Muscle layer of colon (tissue), 2 donors: ENCODE results near the gene NFAT5.
"Not testable (repeated sequence)": the region's sequence is repeated elsewhere in the genome, so short reads cannot be mapped to it uniquely, and the experiment has no call there.

ENCODE experiments used
- H3K27ac ChIP-seq: one replicate; pipeline ENCODE4 v1.7.0; 2013; ENCODE audit warnings: low read depth, mild to moderate bottlenecking, low read length, moderate library complexity
- H3K27me3 ChIP-seq, 2 donors: one replicate each; pipeline ENCODE4 v1.7.0; 2013; ENCODE audit warnings: low read length in 2 of 2, mild to moderate bottlenecking in 2 of 2; ENCODE audit not compliant: insufficient read depth in 2 of 2, control insufficient read depth in 1 of 2
- H3K36me3 ChIP-seq: one replicate; pipeline ENCODE4 v1.7.0; 2013; ENCODE audit warnings: mild to moderate bottlenecking, low read length; ENCODE audit not compliant: insufficient read depth
- H3K4me1 ChIP-seq: one replicate; pipeline ENCODE4 v1.7.0; 2013; ENCODE audit warnings: mild to moderate bottlenecking, low read length; ENCODE audit not compliant: insufficient read depth
- H3K4me3 ChIP-seq, 2 donors: one replicate each; pipeline ENCODE4 v1.7.0; 2013; ENCODE audit warnings: low read length in 2 of 2, low read depth in 1 of 2, mild to moderate bottlenecking in 1 of 2, moderate library complexity in 1 of 2
- H3K9ac ChIP-seq: one replicate; pipeline ENCODE4 v1.7.0; 2013; ENCODE audit warnings: low read length
- H3K9me3 ChIP-seq: one replicate; pipeline ENCODE4 v1.7.0; 2013; ENCODE audit warnings: mild to moderate bottlenecking, low read length
- donor health status: abdominal sarcoma.
- donor health status: Adenocarcinoma of cecum.

The NFAT5 gene

DNA sequence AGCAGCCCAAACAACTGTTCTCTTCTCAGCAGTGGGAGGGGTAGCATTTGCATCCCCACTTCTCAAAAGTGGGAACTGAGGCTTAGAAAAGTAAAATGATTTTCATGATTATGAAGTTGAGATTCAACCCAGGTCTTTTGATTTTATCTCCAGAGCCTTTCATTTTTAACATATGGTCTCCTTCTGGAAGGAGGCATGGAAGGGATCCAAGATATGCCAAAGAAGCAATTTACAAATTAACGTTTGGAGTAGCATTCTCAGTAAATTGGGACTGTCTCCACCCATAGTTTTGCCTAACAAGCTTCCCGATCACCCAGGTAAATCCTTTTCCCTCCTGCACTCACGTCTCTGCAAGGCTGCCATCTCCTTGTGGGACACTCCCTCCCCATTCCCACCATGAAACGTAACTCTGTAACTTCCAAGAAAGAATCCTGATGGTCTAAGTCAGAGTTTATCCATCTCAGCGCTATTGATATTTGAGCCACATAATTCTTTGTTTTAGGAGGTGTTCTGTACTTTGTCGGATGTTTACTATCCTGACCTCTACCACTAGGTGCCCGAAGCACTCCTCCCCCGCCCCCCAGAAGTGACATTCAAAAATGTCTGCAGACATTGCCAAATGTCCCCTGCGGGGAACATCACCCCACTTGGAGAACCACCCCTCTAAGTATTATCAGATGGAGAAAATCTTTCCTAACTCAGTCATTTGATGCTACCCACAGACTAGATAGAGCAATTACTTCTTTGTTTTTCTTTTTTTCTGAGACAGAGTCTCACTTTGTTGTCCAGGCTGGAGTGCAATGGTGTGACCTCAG, 32.9 kb upstream of the NFAT5 start:
- Histone ChIP-seq H3K27me3 (peaks cover 0 to 6% of the 10 kb centered on the region in 2 donors), H3K27ac (no peak overlapping the region), H3K9ac (no peak overlapping the region), H3K36me3 (no peaks in the 10 kb centered on the region), H3K9me3 (no peaks in the 10 kb centered on the region), H3K4me3 (no peak overlapping the region), H3K4me1 (peaks cover 6% of the 10 kb centered on the region)

DNA sequence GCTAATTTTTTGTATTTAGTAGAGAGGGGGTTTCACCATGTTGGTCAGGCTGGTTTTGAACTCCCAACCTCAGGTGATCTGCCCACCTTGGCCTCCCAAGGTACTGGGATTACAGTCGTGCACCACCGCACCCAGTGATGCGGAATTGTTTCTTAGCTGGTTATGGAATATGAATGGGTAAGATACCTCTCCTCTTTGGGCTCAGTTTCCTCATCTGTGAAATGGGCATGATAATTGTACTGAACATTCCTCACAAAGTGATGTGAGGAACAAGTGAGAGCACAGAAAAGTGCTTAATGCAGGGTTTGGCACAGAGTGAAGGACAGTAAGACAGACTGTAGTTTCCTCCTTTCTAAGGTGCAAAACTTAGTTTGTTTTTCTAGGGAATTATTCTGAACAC, 31.0 kb upstream of the NFAT5 start:
- Histone ChIP-seq H3K9ac (no peak overlapping the region), H3K4me3 (no peak overlapping the region), H3K27me3 (peaks cover 0 to 6% of the 10 kb centered on the region in 2 donors), H3K27ac (no peak overlapping the region), H3K36me3 (no peaks in the 10 kb centered on the region), H3K4me1 (peaks cover 6% of the 10 kb centered on the region), H3K9me3 (no peaks in the 10 kb centered on the region)

DNA sequence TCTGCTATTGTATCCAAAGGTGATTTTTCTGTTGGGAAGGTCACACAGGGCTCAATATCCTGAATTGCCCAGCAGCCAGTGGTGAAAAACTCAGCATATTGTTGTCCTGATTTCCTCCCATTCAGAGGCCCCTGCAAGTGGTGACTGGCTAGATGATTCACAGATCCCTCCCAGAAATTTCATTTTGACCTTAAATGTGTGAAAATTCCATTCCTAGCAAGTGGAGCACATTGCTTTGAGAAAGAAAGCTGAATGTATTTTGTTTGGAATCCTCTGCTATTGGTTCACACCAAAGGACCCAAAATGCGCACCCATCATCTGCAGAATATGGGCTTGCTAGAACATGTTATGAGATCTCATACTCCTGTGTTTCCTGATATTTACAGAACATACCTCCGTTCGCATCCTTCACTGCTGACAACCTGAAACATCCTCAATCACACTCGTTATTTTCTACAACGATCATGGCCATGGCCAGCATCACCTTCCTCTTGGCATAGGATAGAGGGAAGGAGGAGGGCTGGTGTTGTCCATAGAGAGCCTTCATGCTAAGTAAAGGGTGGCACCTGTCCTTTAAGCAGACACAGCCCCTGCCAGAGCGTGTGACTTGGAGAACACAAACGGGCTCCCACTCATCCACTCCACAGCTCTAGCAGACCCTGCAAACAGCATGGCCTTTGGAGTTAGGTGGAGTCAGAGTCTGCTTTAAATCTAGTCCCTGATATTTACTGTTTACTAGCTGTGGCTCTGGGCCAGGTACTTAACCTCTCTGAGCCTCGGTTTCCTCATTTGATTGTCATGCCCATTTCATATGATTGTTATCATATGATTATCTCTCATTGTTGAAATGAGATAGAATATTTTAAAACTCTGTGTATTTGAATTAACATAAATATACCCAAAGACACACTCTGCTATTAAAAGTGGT, 30.4 kb upstream of the NFAT5 start:
- Histone ChIP-seq H3K4me3 (no peak overlapping the region), H3K36me3 (no peaks in the 10 kb centered on the region), H3K27me3 (peaks cover 0 to 6% of the 10 kb centered on the region in 2 donors), H3K27ac (no peak overlapping the region), H3K4me1 (peaks cover 6% of the 10 kb centered on the region), H3K9ac (no peak overlapping the region), H3K9me3 (no peaks in the 10 kb centered on the region)

DNA sequence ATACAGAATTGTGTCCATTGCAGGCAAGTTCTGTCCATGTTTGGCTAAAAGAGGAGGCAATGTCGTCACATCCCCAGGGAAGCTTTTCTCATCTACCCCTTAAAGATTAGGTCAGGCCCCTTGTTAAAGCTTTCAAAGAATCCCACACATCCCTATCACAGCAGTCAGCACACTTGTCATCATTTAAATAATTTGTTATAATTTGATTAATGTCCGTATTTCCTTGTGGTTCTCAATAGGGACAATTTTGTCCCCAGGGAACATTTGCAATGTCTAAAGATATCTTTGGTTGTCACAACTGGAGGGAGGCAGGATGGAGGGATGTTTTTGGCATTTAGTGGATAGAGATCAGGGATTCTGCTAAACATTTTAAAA, 28.1 kb upstream of the NFAT5 start:
- no peaks in the 10 kb centered on the region for H3K9me3 ChIP-seq
- H3K27ac ChIP-seq, result no peak overlapping the region
- no peaks in the 10 kb centered on the region for H3K4me1 ChIP-seq
- no peaks in the 10 kb centered on the region for H3K36me3 ChIP-seq
- peaks cover 0 to 5% of the 10 kb centered on the region in 2 donors for H3K27me3 ChIP-seq
- H3K9ac ChIP-seq, result no peak overlapping the region
- no peak overlapping the region for H3K4me3 ChIP-seq

DNA sequence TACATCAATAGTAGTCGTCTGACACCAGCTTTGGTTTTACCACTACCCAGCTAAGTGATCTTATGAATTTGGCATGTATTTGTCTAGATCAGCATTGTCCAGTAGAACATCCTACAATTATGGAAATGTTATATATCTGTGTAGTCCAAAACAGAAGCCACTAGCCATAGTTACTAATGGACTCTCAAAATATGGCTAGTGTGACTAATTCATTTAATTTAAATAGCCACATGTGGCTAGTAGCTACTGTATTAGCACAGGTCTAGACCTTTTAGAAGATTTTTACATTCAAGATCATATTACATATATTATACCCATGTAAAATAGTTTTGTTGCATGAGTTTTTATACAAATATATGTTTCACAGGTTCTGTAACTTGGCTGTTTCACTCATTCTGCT, 27.0 kb upstream of the NFAT5 start:
- H3K36me3 ChIP-seq, result no peaks in the 10 kb centered on the region
- no peak overlapping the region for H3K27ac ChIP-seq
- no peaks in the 10 kb centered on the region for H3K4me1 ChIP-seq
- H3K27me3 ChIP-seq, result no peaks in the 10 kb centered on the region
- H3K9ac ChIP-seq, result no peak overlapping the region
- H3K4me3 ChIP-seq, result no peak overlapping the region
- H3K9me3 ChIP-seq, result no peaks in the 10 kb centered on the region

DNA sequence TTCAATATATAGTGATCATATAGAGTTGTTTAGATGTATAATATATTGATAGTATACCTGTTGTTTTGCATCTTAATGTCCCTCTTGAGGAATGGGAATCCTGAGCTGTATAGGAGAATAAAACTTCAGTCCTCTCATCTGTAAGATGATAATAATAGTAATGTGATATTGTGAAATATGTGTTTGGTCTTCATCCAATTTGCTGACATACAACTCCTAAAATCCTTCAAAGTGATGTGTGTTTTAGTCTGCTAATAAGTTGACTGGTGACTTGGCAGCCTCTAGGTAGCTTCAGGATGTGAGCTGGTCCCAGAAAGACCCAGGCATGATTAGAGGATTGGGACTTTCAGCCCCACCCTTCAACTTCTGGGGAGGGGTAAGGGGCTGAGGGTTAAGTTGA, 22.8 kb upstream of the NFAT5 start:
- H3K9ac ChIP-seq, result no peak overlapping the region
- H3K9me3 ChIP-seq, result no peaks in the 10 kb centered on the region
- H3K27ac ChIP-seq, result no peak overlapping the region
- H3K27me3 ChIP-seq, result no peaks in the 10 kb centered on the region
- no peaks in the 10 kb centered on the region for H3K36me3 ChIP-seq
- no peak overlapping the region for H3K4me3 ChIP-seq
- H3K4me1 ChIP-seq, result no peaks in the 10 kb centered on the region

DNA sequence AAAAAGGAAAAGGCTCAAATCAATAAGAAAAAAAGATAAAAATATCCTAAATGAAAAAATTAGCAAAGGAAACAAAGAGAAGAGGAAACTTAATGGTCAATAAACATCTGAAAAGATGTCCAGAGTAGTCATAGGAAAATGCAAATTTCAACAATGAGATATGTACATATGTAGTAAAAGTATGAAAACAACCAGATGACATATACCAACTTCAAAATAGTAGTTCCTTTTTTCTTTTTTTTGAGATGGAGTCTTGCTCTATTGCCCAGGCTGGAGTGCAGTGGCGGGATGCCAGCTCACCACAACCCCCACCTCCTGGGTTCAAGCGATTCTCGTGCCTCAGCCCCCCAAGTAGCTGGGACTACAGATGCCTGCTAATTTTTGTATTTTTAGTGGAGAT, 21.7 kb upstream of the NFAT5 start:
- H3K4me1 ChIP-seq, result no peaks in the 10 kb centered on the region
- H3K9ac ChIP-seq, result no peak overlapping the region
- no peak overlapping the region for H3K4me3 ChIP-seq
- H3K27me3 ChIP-seq, result no peaks in the 10 kb centered on the region
- H3K36me3 ChIP-seq, result no peaks in the 10 kb centered on the region
- H3K9me3 ChIP-seq, result no peaks in the 10 kb centered on the region
- no peak overlapping the region for H3K27ac ChIP-seq

DNA sequence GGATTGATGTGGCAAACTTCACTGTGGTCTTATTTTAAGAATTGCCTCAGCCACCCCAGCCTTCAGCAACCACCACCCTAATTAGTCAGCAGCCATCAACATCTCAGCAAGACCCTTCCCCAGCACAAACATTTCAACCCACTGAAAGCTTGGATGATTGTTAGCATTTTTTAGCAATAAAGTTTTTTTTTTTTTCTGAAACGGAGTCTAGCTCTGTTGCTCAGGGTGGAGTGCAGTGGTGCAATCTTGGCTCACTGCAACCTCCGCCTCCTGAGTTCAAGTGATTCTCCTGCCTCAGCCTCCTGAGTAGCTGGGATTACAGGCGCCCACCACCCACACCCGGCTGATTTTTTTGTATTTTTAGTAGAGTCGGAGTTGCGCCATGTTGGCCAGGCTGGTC, 19.1 kb upstream of the NFAT5 start:
- not testable (repeated sequence) for H3K9ac ChIP-seq, H3K9me3 ChIP-seq, H3K4me1 ChIP-seq, H3K27ac ChIP-seq, H3K27me3 ChIP-seq, H3K4me3 ChIP-seq, H3K36me3 ChIP-seq

DNA sequence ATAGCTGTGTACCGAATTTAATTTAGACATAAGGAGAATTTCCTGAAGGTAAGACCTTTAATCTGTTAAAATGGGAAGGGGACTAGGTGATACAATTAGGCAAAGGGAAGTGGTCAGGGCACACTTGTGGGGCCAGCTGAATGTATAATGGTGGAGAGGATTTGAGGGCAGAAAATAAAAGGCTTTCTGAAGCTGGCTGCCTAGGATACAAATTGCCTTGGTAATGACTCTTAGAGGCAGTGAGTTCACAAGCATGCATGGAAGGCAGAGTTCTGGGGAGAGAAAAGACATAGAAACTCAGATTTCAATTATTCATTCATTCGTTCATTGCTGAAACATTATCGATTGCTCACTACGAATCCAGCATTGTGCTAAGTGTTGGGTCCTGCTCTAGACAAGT, 12.4 kb upstream of the NFAT5 start:
- no peaks in the 10 kb centered on the region for H3K9me3 ChIP-seq
- no peaks in the 10 kb centered on the region for H3K4me1 ChIP-seq
- H3K9ac ChIP-seq, result no peak overlapping the region
- no peak overlapping the region for H3K4me3 ChIP-seq
- H3K27ac ChIP-seq, result no peak overlapping the region
- no peaks in the 10 kb centered on the region for H3K36me3 ChIP-seq
- no peaks in the 10 kb centered on the region for H3K27me3 ChIP-seq

DNA sequence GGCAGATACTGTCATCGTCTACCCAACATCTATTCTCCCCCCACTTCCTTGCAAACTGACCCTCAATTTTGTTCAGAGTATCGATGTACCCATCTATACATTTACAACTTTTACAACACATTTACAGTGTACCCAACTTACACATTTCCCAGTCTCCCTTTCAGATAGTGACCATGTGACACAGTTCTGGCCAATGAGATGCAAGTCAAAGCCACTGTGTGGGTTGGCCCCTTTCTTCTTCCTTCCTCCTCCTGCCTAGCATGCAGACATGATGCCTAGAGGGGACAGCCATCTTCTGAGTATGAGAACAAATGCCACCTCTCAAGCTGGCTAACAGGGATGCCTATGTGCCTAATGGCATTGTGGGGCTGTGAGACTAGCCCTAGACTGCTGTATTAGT, 11.3 kb upstream of the NFAT5 start:
- no peaks in the 10 kb centered on the region for H3K36me3 ChIP-seq
- H3K27me3 ChIP-seq, result no peaks in the 10 kb centered on the region
- H3K27ac ChIP-seq, result no peak overlapping the region
- no peaks in the 10 kb centered on the region for H3K4me1 ChIP-seq
- H3K9me3 ChIP-seq, result no peaks in the 10 kb centered on the region
- no peak overlapping the region for H3K4me3 ChIP-seq
- no peak overlapping the region for H3K9ac ChIP-seq

DNA sequence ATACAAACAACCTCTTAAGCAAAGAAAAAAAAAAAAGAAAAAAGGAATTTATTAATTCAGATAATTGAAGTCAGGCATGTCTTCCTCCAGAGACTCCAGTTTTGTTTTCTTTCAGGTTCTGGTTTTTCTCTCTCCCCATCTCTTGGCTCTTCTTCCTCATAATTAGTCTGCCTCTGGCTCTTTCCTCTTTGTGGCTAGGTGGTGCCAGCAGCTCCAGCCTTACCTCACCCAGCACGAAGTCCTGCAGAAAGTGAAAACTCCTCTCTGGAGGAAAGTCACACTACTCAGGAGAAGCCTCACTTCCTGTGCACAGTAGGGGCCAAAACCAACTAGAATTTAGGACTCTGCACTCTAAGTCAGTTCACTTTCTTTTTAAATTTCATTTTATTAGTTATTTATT, 10.3 kb upstream of the NFAT5 start:
- H3K9me3 ChIP-seq, result no peaks in the 10 kb centered on the region
- H3K36me3 ChIP-seq, result no peaks in the 10 kb centered on the region
- H3K27me3 ChIP-seq, result no peaks in the 10 kb centered on the region
- no peak overlapping the region for H3K9ac ChIP-seq
- H3K27ac ChIP-seq, result no peak overlapping the region
- no peak overlapping the region for H3K4me3 ChIP-seq
- H3K4me1 ChIP-seq, result no peaks in the 10 kb centered on the region
